ENCODE measurements around the gene PTPN22. TPM values are rescaled to one million over a fixed set of nuclear protein-coding genes. Genes with fewer than 3 reads are reported as not detected.
A peak's percentile ranks its signal among the peaks of the same experiment; 100 is the strongest.

The PTPN22 gene
- total RNA-seq, 2 experiments from 2014 or later, result 54.0 to 56.0 TPM

DNA sequence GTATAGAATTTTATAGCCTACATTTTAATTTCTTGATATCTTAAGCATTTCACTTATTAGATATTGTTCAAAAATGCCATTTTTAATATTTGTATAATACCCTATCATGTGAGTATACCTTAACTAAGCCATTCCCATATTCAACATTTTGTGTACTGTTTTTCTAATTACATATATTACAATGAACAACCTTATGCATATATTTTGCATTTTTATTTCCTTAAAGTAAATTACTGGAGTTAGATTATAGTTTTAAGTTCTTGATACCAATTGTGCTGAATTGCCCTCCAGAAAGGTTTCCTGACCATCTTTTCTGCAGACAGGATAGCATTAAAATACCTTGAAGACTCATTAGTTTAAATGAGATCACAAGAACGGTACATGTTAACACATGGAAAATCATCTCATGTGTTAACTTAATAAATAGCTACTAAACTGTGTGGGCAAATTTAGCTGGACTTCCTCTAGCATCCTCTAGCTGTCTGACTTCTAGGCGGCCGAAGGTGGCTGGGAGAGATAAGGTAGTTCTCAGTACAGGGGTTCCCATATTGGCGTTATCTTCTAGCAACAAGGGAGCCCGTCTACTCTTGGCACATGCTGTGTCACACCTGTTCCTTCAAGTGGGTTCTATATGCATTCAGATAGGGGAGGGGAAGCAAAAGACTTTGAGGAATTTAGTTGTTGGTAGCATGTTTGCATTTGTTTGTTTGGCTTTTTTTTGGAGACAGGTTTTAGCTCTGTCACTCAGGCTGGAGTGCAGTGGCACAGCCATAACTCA lies 42.6 kb upstream of the PTPN22 start:
- ATAC-seq, result no peak
- DNase-seq, result no peak
- Mint-ChIP-seq H3K27me3 (no peaks in the 10 kb centered on the region), H3K27ac (no peak overlapping the region), H3K4me1 (ENCODE audit: low read depth) (no peaks in the 10 kb centered on the region), H3K36me3 (ENCODE audit: low read depth) (peaks cover 8% of the 10 kb centered on the region), H3K9me3 (no peaks in the 10 kb centered on the region), H3K4me3 (no peak overlapping the region)
- ChIA-PET CTCF (interaction anchor here (1.9 kb wide), 1 partner anchor 10 kb away, joined by 5 read pairs; the partner anchor contains the start of gene AP4B1), POLR2A (interaction anchor here (0.8 kb wide), 1 partner anchor 15 kb away, joined by 3 read pairs; the partner anchor contains the start of gene HIPK1)
- intact Hi-C loops (cut with micrococcal nuclease), result no loop called here
- TF ChIP-seq, protein P1, sequence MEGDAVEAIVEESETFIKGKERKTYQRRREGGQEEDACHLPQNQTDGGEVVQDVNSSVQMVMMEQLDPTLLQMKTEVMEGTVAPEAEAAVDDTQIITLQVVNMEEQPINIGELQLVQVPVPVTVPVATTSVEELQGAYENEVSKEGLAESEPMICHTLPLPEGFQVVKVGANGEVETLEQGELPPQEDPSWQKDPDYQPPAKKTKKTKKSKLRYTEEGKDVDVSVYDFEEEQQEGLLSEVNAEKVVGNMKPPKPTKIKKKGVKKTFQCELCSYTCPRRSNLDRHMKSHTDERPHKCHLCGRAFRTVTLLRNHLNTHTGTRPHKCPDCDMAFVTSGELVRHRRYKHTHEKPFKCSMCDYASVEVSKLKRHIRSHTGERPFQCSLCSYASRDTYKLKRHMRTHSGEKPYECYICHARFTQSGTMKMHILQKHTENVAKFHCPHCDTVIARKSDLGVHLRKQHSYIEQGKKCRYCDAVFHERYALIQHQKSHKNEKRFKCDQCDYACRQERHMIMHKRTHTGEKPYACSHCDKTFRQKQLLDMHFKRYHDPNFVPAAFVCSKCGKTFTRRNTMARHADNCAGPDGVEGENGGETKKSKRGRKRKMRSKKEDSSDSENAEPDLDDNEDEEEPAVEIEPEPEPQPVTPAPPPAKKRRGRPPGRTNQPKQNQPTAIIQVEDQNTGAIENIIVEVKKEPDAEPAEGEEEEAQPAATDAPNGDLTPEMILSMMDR (IDR thresholded peaks at IDR 0.05), result no peak

- H3K4me1 Mint-ChIP-seq (ENCODE audit: low read depth), result peaks cover 4% of the 10 kb centered on the region
- ATAC-seq (no peak), DNase-seq (no peak)
- H3K4me3 Mint-ChIP-seq, result no peak overlapping the region
- TF ChIP-seq, protein P1 (IDR thresholded peaks at IDR 0.05), result no peak
- H3K27ac Mint-ChIP-seq, result no peak overlapping the region
- intact Hi-C loops (cut with micrococcal nuclease), result no loop called here
- no peaks in the 10 kb centered on the region for H3K27me3 Mint-ChIP-seq
- POLR2A ChIA-PET, result interaction anchor here (1.0 to 1.4 kb wide), 2 partner anchors 11 to 15 kb away, joined by 4 to 6 read pairs; partner anchors contain the start of gene HIPK1
- CTCF ChIA-PET, result interaction anchor here (1.0 kb wide), 1 partner anchor 370 kb away, joined by 3 read pairs; no protein-coding TSS in a partner anchor
- H3K36me3 Mint-ChIP-seq (ENCODE audit: low read depth), result peaks cover 10% of the 10 kb centered on the region
- H3K9me3 Mint-ChIP-seq, result no peaks in the 10 kb centered on the region
Measured at GRCh38 chr1:113913312-113913668, 41.8 kb upstream of the PTPN22 start.

DNA sequence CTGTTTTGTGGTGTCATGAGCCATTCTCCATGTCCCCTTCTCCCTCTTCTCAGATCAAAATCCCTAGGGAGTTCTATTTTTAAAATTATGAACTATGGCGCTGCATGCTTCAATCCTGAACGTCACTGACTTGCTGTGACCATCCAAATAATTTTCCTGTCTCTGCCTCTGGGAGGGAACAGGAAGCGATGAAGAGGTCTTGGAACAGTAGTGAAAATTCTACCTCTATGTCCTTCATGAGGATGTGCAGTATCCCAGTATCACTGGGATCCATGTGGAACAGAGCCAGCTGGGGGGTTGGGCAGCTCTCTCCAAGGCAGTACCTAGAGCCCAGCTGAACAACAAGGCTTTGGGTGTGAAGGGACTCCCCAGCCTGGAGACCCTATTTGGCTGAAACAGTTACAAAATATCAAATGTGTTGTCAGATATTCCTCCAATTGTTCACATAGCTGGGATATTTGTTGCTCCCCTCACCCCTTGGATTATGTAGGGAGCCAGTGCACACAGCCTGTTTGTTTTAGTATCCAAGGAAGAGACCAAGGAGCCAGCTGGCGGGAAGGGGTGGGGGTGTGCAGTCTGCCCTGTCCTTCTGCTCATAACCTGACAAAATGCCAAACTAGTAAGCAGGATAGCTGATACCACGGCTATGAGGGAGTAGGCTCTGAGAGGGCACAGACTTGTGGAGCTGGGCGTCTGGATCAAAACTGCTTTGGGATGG lies 41.2 kb upstream of the PTPN22 start:
- DNase-seq (no peak), ATAC-seq (no peak)
- Mint-ChIP-seq H3K36me3 (ENCODE audit: low read depth) (peaks cover 15% of the 10 kb centered on the region), H3K4me3 (no peak overlapping the region), H3K27ac (no peak overlapping the region), H3K27me3 (no peaks in the 10 kb centered on the region), H3K9me3 (no peaks in the 10 kb centered on the region), H3K4me1 (ENCODE audit: low read depth) (peaks cover 9% of the 10 kb centered on the region)
- CTCF ChIA-PET, result interaction anchor here (1.0 kb wide), 1 partner anchor 370 kb away, joined by 3 read pairs; no protein-coding TSS in a partner anchor
- intact Hi-C loops (cut with micrococcal nuclease), result no loop called here
- POLR2A ChIA-PET, result interaction anchor here (1.0 to 1.4 kb wide), 2 partner anchors 11 to 16 kb away, joined by 4 to 6 read pairs; partner anchors contain the start of gene HIPK1
- TF ChIP-seq, protein P1 (IDR thresholded peaks at IDR 0.05), result no peak

- Mint-ChIP-seq H3K9me3 (no peaks in the 10 kb centered on the region), H3K36me3 (ENCODE audit: low read depth) (peaks cover 49% of the 10 kb centered on the region), H3K27ac (peak overlapping the region; percentile 99), H3K4me3 (peak overlapping the region; percentile 88), H3K27me3 (no peaks in the 10 kb centered on the region), H3K4me1 (ENCODE audit: low read depth) (peaks cover 45% of the 10 kb centered on the region)
- TF ChIP-seq, protein P1 (IDR thresholded peaks at IDR 0.05), result no peak
- DNase-seq, result peak; percentile 54
- ChIA-PET POLR2A (interaction anchor here (0.6 to 3.8 kb wide), 10 partner anchors 11 to 113 kb away, joined by 3 to 93 read pairs (median 5); partner anchors contain the start of genes BCL2L15 and HIPK1), CTCF (interaction anchor here (1.2 to 5.6 kb wide), 9 partner anchors 10 to 73 kb away, joined by 3 to 55 read pairs (median 5); partner anchors contain the start of genes HIPK1 and OLFML3)
- ATAC-seq, result no peak
- intact Hi-C loops (cut with micrococcal nuclease), result loop anchor here (1.0 kb wide), 1 partner anchor 25 kb away; no protein-coding TSS in a partner anchor
Measured at GRCh38 chr1:113905435-113905861, 33.9 kb upstream of the PTPN22 start.
